NCI-H128 (cell line): Measurements from ENCODE around the gene PPARA.

Experiments
- DNase-seq: peaks from one replicate; lab custom pipeline; 2025; ENCODE audit not compliant: unreplicated experiment; lab: John Stamatoyannopoulos, UW

PPARA gene

GRCh38 chr22:46202897-46203600 is 52.7 kb downstream of the PPARA start:
- no peak for DNase-seq

- DNase-seq, result no peak
Measured at GRCh38 chr22:46203601-46203980, 53.3 kb downstream of the PPARA start.

GRCh38 chr22:46209262-46209661 is 58.9 kb downstream of the PPARA start:
- DNase-seq, result no peak

GRCh38 chr22:46212195-46212594 is 61.9 kb downstream of the PPARA start:
- DNase-seq, result no peak

- no peak for DNase-seq
Measured at GRCh38 chr22:46213052-46213451, 62.7 kb downstream of the PPARA start.

GRCh38 chr22:46214149-46214548 is 63.8 kb downstream of the PPARA start:
- DNase-seq, result no peak

GRCh38 chr22:46214616-46215015 is 64.3 kb downstream of the PPARA start:
- DNase-seq, result no peak

GRCh38 chr22:46219636-46220035 is 69.3 kb downstream of the PPARA start:
- no peak for DNase-seq

- no peak for DNase-seq
Measured at GRCh38 chr22:46220921-46221320, 70.6 kb downstream of the PPARA start.

GRCh38 chr22:46224044-46224897 is 73.9 kb downstream of the PPARA start:
- DNase-seq, result no peak

GRCh38 chr22:46224898-46225290 is 74.6 kb downstream of the PPARA start:
- DNase-seq, result no peak

GRCh38 chr22:46225631-46226030 is 75.3 kb downstream of the PPARA start:
- DNase-seq, result no peak

GRCh38 chr22:46226577-46226976 is 76.3 kb downstream of the PPARA start:
- no peak for DNase-seq

- no peak for DNase-seq
Measured at GRCh38 chr22:46229701-46230100, 79.4 kb downstream of the PPARA start.

GRCh38 chr22:46230262-46230901 is 80.1 kb downstream of the PPARA start:
- DNase-seq, result no peak

GRCh38 chr22:46233231-46233630 is 82.9 kb downstream of the PPARA start:
- no peak for DNase-seq

- no peak for DNase-seq
Measured at GRCh38 chr22:46234969-46235368, 84.6 kb downstream of the PPARA start.

- DNase-seq, result no peak
Measured at GRCh38 chr22:46237453-46238124, 87.3 kb downstream of the PPARA start.

GRCh38 chr22:46238541-46238940 is 88.2 kb downstream of the PPARA start:
- DNase-seq, result no peak

GRCh38 chr22:46239261-46240048 is 89.1 kb downstream of the PPARA start:
- no peak for DNase-seq

- no peak for DNase-seq
Measured at GRCh38 chr22:46240073-46240472, 89.7 kb downstream of the PPARA start.
